HG03280 (cell line): ENCODE measurements around the gene KRT81.

Source experiments
- ATAC-seq: cut with Tn5 transposase; IDR thresholded peaks from one replicate; pipeline ENCODE4 v1.9.1; 2021; ENCODE audit warnings: mild to moderate bottlenecking, moderate library complexity; ENCODE audit not compliant: unreplicated experiment

The KRT81 gene

GRCh38 chr12:52291267-52291935, at the start of gene KRT81:
KRT81 (minus strand) TSS chr12:52291534; CDS start chr12:52291465, 69 bp downstream.
- ATAC-seq: no peak

- no peak for ATAC-seq
Observed at GRCh38 chr12:52338241-52338960, 47.1 kb upstream of the KRT81 start.

- ATAC-seq: no peak
Observed at GRCh38 chr12:52337054-52337453, 45.7 kb upstream of the KRT81 start.

GRCh38 chr12:52336641-52337040, 45.3 kb upstream of the KRT81 start:
- no peak for ATAC-seq

- no peak for ATAC-seq
Observed at GRCh38 chr12:52335598-52336262, 44.4 kb upstream of the KRT81 start.

- ATAC-seq: no peak
Observed at GRCh38 chr12:52334185-52334584, 42.9 kb upstream of the KRT81 start.

- ATAC-seq: no peak
Observed at GRCh38 chr12:52333321-52333720, 42.0 kb upstream of the KRT81 start.

- ATAC-seq: no peak
Observed at GRCh38 chr12:52332381-52332780, 41.0 kb upstream of the KRT81 start.

GRCh38 chr12:52331833-52332232, 40.5 kb upstream of the KRT81 start:
- ATAC-seq: no peak

GRCh38 chr12:52331039-52331438, 39.7 kb upstream of the KRT81 start:
- no peak for ATAC-seq

- no peak for ATAC-seq
Observed at GRCh38 chr12:52327830-52328500, 36.6 kb upstream of the KRT81 start.

GRCh38 chr12:52327052-52327829, 35.9 kb upstream of the KRT81 start:
- peak; percentile 85 for ATAC-seq

GRCh38 chr12:52324153-52324444, 32.8 kb upstream of the KRT81 start:
- ATAC-seq: no peak

GRCh38 chr12:52323416-52324152, 32.2 kb upstream of the KRT81 start:
- ATAC-seq: no peak

- ATAC-seq: no peak
Observed at GRCh38 chr12:52323001-52323400, 31.7 kb upstream of the KRT81 start.

- ATAC-seq: no peak
Observed at GRCh38 chr12:52322069-52322468, 30.7 kb upstream of the KRT81 start.

- no peak for ATAC-seq
Observed at GRCh38 chr12:52321418-52321817, 30.1 kb upstream of the KRT81 start.

GRCh38 chr12:52320784-52321400, 29.6 kb upstream of the KRT81 start, which contains the start of gene KRT83:
KRT83 (minus strand) TSS chr12:52321398; CDS start chr12:52321335, 63 bp downstream.
- ATAC-seq: no peak

- ATAC-seq: no peak
Observed at GRCh38 chr12:52319097-52319496, 27.8 kb upstream of the KRT81 start.
